Measurements from ENCODE around the gene ALDH7A1.

GRCh38 chr5:126613941-126614592 is 19.0 kb upstream of the ALDH7A1 start:
- TF ChIP-seq CTCF (IDR thresholded peaks at IDR 0.05; ENCODE audit: insufficient read depth, low read length, poor library complexity, severe bottlenecking) (no peak), EZH2phosphoT487 (conservative IDR thresholded peaks at IDR 0.05; ENCODE audit: low read length) (no peak)
